Immature natural killer cell (primary cell): ENCODE measurements around the gene TAF1. TPM values are rescaled to one million over a fixed set of nuclear protein-coding genes. Genes with fewer than 3 reads are reported as not detected.
"Not testable (repeated sequence)": the region's sequence is repeated elsewhere in the genome, so short reads cannot be mapped to it uniquely, and the experiment has no call there.

Experiments
- DNase-seq, 3 donors: peaks; one replicate each; pipeline ENCODE4 v3.0.0; 2022; ENCODE audit warnings: mixed read lengths in 1 of 3
- H3K27ac Mint-ChIP-seq, 6 donors: one replicate each; pipeline ENCODE4 v1.8.0; 2020; ENCODE audit warnings: mixed read lengths in 6 of 6, mild to moderate bottlenecking in 5 of 6, inconsistent platforms in 4 of 6, moderate library complexity in 3 of 6
- H3K27me3 Mint-ChIP-seq, 3 donors: one replicate each; pipeline ENCODE4 v1.8.0; 2020 to 2021; ENCODE audit warnings: low read depth in 3 of 3, mild to moderate bottlenecking in 3 of 3, mixed read lengths in 3 of 3, moderate library complexity in 3 of 3, inconsistent platforms in 1 of 3
- H3K36me3 Mint-ChIP-seq, 3 donors: one replicate each; pipeline ENCODE4 v1.8.0; 2020; ENCODE audit warnings: mixed read lengths in 3 of 3, inconsistent platforms in 2 of 3, mild to moderate bottlenecking in 2 of 3
- H3K4me1 Mint-ChIP-seq, 2 donors: one replicate each; pipeline ENCODE4 v1.8.0; 2020; ENCODE audit warnings: inconsistent platforms in 2 of 2, mild to moderate bottlenecking in 2 of 2, mixed read lengths in 2 of 2, moderate library complexity in 1 of 2
- H3K4me3 Mint-ChIP-seq, 5 donors: one replicate each; pipeline ENCODE4 v1.8.0; 2020; ENCODE audit warnings: mild to moderate bottlenecking in 5 of 5, mixed read lengths in 5 of 5, inconsistent platforms in 3 of 5, moderate library complexity in 3 of 5
- H3K9me3 Mint-ChIP-seq, 6 donors: one replicate each; pipeline ENCODE4 v1.8.0; 2020; ENCODE audit warnings: mild to moderate bottlenecking in 6 of 6, mixed read lengths in 6 of 6, inconsistent platforms in 4 of 6, moderate library complexity in 3 of 6
- polyA plus RNA-seq, 3 donors: library from polyadenylated mRNA; unstranded; fragments of 300-500 nt; fragmentation: Illumina TruSeq; gene quantifications; one replicate each; pipeline ENCODE4 v1.2.3, GENCODE V29; 2021

TAF1 gene
- polyA plus RNA-seq, 3 donors from 2014 or later: 3.0 to 10.9 (median 3.3) TPM

GRCh38 chrX:71367396-71367795 lies 1.2 kb downstream of the TAF1 start:
- DNase-seq: no peak
- Mint-ChIP-seq H3K36me3 (peaks cover 0 to 3% (median 0%) of the 10 kb centered on the region in 3 donors), H3K27ac (peak overlapping the region; percentile 86 to 99 (median 98)), H3K9me3 (peaks cover 0 to 1% (median 0%) of the 10 kb centered on the region in 6 donors), H3K27me3 (peaks cover 8 to 14% (median 11%) of the 10 kb centered on the region in 3 donors), H3K4me1 (peaks cover 29 to 45% of the 10 kb centered on the region in 2 donors), H3K4me3 (peak overlapping the region; percentile 86 to 98 (median 96))

GRCh38 chrX:71372388-71372787 lies 6.2 kb downstream of the TAF1 start:
- Mint-ChIP-seq H3K27me3 (peaks cover 0 to 7% (median 6%) of the 10 kb centered on the region in 3 donors), H3K4me3 (no peak overlapping the region), H3K36me3 (peaks cover 0 to 6% (median 2%) of the 10 kb centered on the region in 3 donors), H3K27ac (peak overlapping the region in 1 of 6 donors; percentile 17), H3K4me1 (peaks cover 18 to 29% of the 10 kb centered on the region in 2 donors), H3K9me3 (no peaks in the 10 kb centered on the region)
- no peak for DNase-seq

- H3K27ac Mint-ChIP-seq: no peak overlapping the region
- no peaks in the 10 kb centered on the region for H3K4me1 Mint-ChIP-seq
- H3K9me3 Mint-ChIP-seq: no peaks in the 10 kb centered on the region
- no peak for DNase-seq
- peaks cover 0 to 4% (median 2%) of the 10 kb centered on the region in 3 donors for H3K27me3 Mint-ChIP-seq
- peaks cover 7 to 28% (median 10%) of the 10 kb centered on the region in 3 donors for H3K36me3 Mint-ChIP-seq
- H3K4me3 Mint-ChIP-seq: no peak overlapping the region
These were observed 12.6 kb downstream of the TAF1 start for GRCh38 chrX:71378732-71379131.

GRCh38 chrX:71391725-71392124 lies 25.6 kb downstream of the TAF1 start:
- not testable (repeated sequence) for H3K4me3 Mint-ChIP-seq, DNase-seq, H3K27ac Mint-ChIP-seq, H3K9me3 Mint-ChIP-seq, H3K4me1 Mint-ChIP-seq, H3K27me3 Mint-ChIP-seq
- peaks cover 6 to 26% (median 9%) of the 10 kb centered on the region in 3 donors for H3K36me3 Mint-ChIP-seq

- peaks cover 6 to 29% (median 6%) of the 10 kb centered on the region in 3 donors for H3K36me3 Mint-ChIP-seq
- DNase-seq: no peak
- H3K9me3 Mint-ChIP-seq: no peaks in the 10 kb centered on the region
- H3K27ac Mint-ChIP-seq: peak overlapping the region in 1 of 6 donors; percentile 69
- H3K4me1 Mint-ChIP-seq: no peaks in the 10 kb centered on the region
- H3K27me3 Mint-ChIP-seq: peaks cover 0 to 6% (median 6%) of the 10 kb centered on the region in 3 donors
- no peak overlapping the region for H3K4me3 Mint-ChIP-seq
These were observed 27.8 kb downstream of the TAF1 start for GRCh38 chrX:71393919-71394318.

GRCh38 chrX:71396576-71396975 lies 30.4 kb downstream of the TAF1 start:
- Mint-ChIP-seq H3K27ac (peak overlapping the region in 1 of 6 donors; percentile 77), H3K4me1 (no peaks in the 10 kb centered on the region), H3K4me3 (no peak overlapping the region), H3K9me3 (no peaks in the 10 kb centered on the region), H3K36me3 (peaks cover 3 to 31% (median 9%) of the 10 kb centered on the region in 3 donors), H3K27me3 (peaks cover 0 to 8% (median 2%) of the 10 kb centered on the region in 3 donors)
- DNase-seq: no peak

GRCh38 chrX:71400710-71401109 lies 34.6 kb downstream of the TAF1 start:
- peaks cover 0 to 2% (median 2%) of the 10 kb centered on the region in 3 donors for H3K27me3 Mint-ChIP-seq
- H3K4me1 Mint-ChIP-seq: no peaks in the 10 kb centered on the region
- peaks cover 4 to 28% (median 6%) of the 10 kb centered on the region in 3 donors for H3K36me3 Mint-ChIP-seq
- DNase-seq: no peak
- H3K27ac Mint-ChIP-seq: no peak overlapping the region
- no peak overlapping the region for H3K4me3 Mint-ChIP-seq
- no peaks in the 10 kb centered on the region for H3K9me3 Mint-ChIP-seq

GRCh38 chrX:71416260-71416659 lies 50.1 kb downstream of the TAF1 start:
- not testable (repeated sequence) for H3K36me3 Mint-ChIP-seq, H3K27ac Mint-ChIP-seq, H3K27me3 Mint-ChIP-seq, DNase-seq, H3K4me3 Mint-ChIP-seq, H3K9me3 Mint-ChIP-seq, H3K4me1 Mint-ChIP-seq

GRCh38 chrX:71420686-71421085 lies 54.5 kb downstream of the TAF1 start:
- no peak for DNase-seq
- Mint-ChIP-seq H3K36me3 (peaks cover 3 to 13% (median 4%) of the 10 kb centered on the region in 3 donors), H3K27ac (no peak overlapping the region), H3K4me3 (no peak overlapping the region), H3K4me1 (no peaks in the 10 kb centered on the region), H3K27me3 (peaks cover 1 to 4% (median 3%) of the 10 kb centered on the region in 3 donors), H3K9me3 (no peaks in the 10 kb centered on the region)

- H3K27ac Mint-ChIP-seq: peak overlapping the region in 1 of 6 donors; percentile 40
- H3K27me3 Mint-ChIP-seq: no peaks in the 10 kb centered on the region
- no peak for DNase-seq
- H3K36me3 Mint-ChIP-seq: peaks cover 0 to 6% (median 5%) of the 10 kb centered on the region in 3 donors
- no peaks in the 10 kb centered on the region for H3K4me1 Mint-ChIP-seq
- no peak overlapping the region for H3K4me3 Mint-ChIP-seq
- H3K9me3 Mint-ChIP-seq: no peaks in the 10 kb centered on the region
These were observed 66.6 kb downstream of the TAF1 start for GRCh38 chrX:71432733-71433132.

GRCh38 chrX:71438750-71439149 lies 72.6 kb downstream of the TAF1 start:
- H3K36me3 Mint-ChIP-seq: peaks cover 3 to 15% (median 5%) of the 10 kb centered on the region in 3 donors
- H3K27me3 Mint-ChIP-seq: peaks cover 0 to 14% (median 5%) of the 10 kb centered on the region in 3 donors
- no peak for DNase-seq
- H3K9me3 Mint-ChIP-seq: no peaks in the 10 kb centered on the region
- H3K4me1 Mint-ChIP-seq: peaks cover 0 to 5% of the 10 kb centered on the region in 2 donors
- no peak overlapping the region for H3K4me3 Mint-ChIP-seq
- H3K27ac Mint-ChIP-seq: peak overlapping the region in 3 of 6 donors; percentile 3 to 42 (median 20)

- no peak for DNase-seq
- Mint-ChIP-seq H3K4me1 (peaks cover 0 to 5% of the 10 kb centered on the region in 2 donors), H3K27ac (peak overlapping the region in 3 of 6 donors; percentile 3 to 42 (median 20)), H3K9me3 (no peaks in the 10 kb centered on the region), H3K36me3 (peaks cover 3 to 15% (median 5%) of the 10 kb centered on the region in 3 donors), H3K27me3 (peaks cover 0 to 14% (median 5%) of the 10 kb centered on the region in 3 donors), H3K4me3 (no peak overlapping the region)
These were observed 73.3 kb downstream of the TAF1 start for GRCh38 chrX:71439420-71439819.

GRCh38 chrX:71439896-71440295 lies 73.7 kb downstream of the TAF1 start:
- Mint-ChIP-seq H3K4me1 (peaks cover 0 to 5% of the 10 kb centered on the region in 2 donors), H3K4me3 (no peak overlapping the region), H3K27ac (peak overlapping the region in 3 of 6 donors; percentile 2 to 66 (median 41)), H3K9me3 (no peaks in the 10 kb centered on the region), H3K27me3 (peaks cover 0 to 17% (median 5%) of the 10 kb centered on the region in 3 donors), H3K36me3 (peaks cover 3 to 15% (median 5%) of the 10 kb centered on the region in 3 donors)
- DNase-seq: no peak

- peak overlapping the region in 4 of 6 donors; percentile 2 to 66 (median 50) for H3K27ac Mint-ChIP-seq
- H3K4me3 Mint-ChIP-seq: no peak overlapping the region
- peaks cover 0 to 5% of the 10 kb centered on the region in 2 donors for H3K4me1 Mint-ChIP-seq
- DNase-seq: peak in 2 of 3 donors; percentile 9
- H3K9me3 Mint-ChIP-seq: no peaks in the 10 kb centered on the region
- H3K36me3 Mint-ChIP-seq: peaks cover 3 to 17% (median 5%) of the 10 kb centered on the region in 3 donors
- peaks cover 0 to 18% (median 5%) of the 10 kb centered on the region in 3 donors for H3K27me3 Mint-ChIP-seq
These were observed 74.2 kb downstream of the TAF1 start for GRCh38 chrX:71440401-71440800.

- not testable (repeated sequence) for DNase-seq, H3K4me1 Mint-ChIP-seq, H3K27ac Mint-ChIP-seq, H3K4me3 Mint-ChIP-seq, H3K9me3 Mint-ChIP-seq
- Mint-ChIP-seq H3K27me3 (peaks cover 0 to 18% (median 5%) of the 10 kb centered on the region in 3 donors), H3K36me3 (peaks cover 3 to 19% (median 8%) of the 10 kb centered on the region in 3 donors)
These were observed 75.7 kb downstream of the TAF1 start for GRCh38 chrX:71441809-71442208.
